ENCODE data around the gene ACOT9.
"Not testable (repeated sequence)": the region's sequence is repeated elsewhere in the genome, so short reads cannot be mapped to it uniquely, and the experiment has no call there.

The ACOT9 gene

GRCh38 chrX:23765449-23765848, 22.4 kb upstream of the ACOT9 start:
- DNase-seq (ENCODE audit: low spot score) = no peak

GRCh38 chrX:23764188-23764984, 21.3 kb upstream of the ACOT9 start:
- no peak for DNase-seq (ENCODE audit: low spot score)

- no peak for DNase-seq (ENCODE audit: low spot score)
Observed at GRCh38 chrX:23759821-23760220, 16.7 kb upstream of the ACOT9 start.

- DNase-seq (ENCODE audit: low spot score) = peak; percentile 37
Observed at GRCh38 chrX:23756165-23756564, 13.1 kb upstream of the ACOT9 start.

- no peak for DNase-seq (ENCODE audit: low spot score)
Observed at GRCh38 chrX:23754664-23755063, 11.6 kb upstream of the ACOT9 start.

GRCh38 chrX:23752740-23753415, 9.8 kb upstream of the ACOT9 start:
- no peak for DNase-seq (ENCODE audit: low spot score)

GRCh38 chrX:23749576-23749975, 6.5 kb upstream of the ACOT9 start:
- DNase-seq (ENCODE audit: low spot score) = no peak

GRCh38 chrX:23749129-23749528, 6.1 kb upstream of the ACOT9 start:
- DNase-seq (ENCODE audit: low spot score) = no peak

GRCh38 chrX:23745786-23746185, 2.7 kb upstream of the ACOT9 start:
- no peak for DNase-seq (ENCODE audit: low spot score)

- not testable (repeated sequence) for DNase-seq (ENCODE audit: low spot score)
Observed at GRCh38 chrX:23743623-23743971, 521 bp upstream of the ACOT9 start.

- peak; percentile 9 for DNase-seq (ENCODE audit: low spot score)
Observed at GRCh38 chrX:23742174-23742696, 841 bp downstream of the ACOT9 start.

- DNase-seq (ENCODE audit: low spot score) = no peak
Observed at GRCh38 chrX:23737413-23737812, 5.7 kb downstream of the ACOT9 start.

- no peak for DNase-seq (ENCODE audit: low spot score)
Observed at GRCh38 chrX:23736030-23736429, 7.0 kb downstream of the ACOT9 start.

- no peak for DNase-seq (ENCODE audit: low spot score)
Observed at GRCh38 chrX:23732704-23733103, 10.4 kb downstream of the ACOT9 start.

- DNase-seq (ENCODE audit: low spot score) = no peak
Observed at GRCh38 chrX:23731951-23732350, 11.1 kb downstream of the ACOT9 start.

- no peak for DNase-seq (ENCODE audit: low spot score)
Observed at GRCh38 chrX:23729214-23729613, 13.9 kb downstream of the ACOT9 start.

GRCh38 chrX:23727206-23727605, 15.9 kb downstream of the ACOT9 start:
- no peak for DNase-seq (ENCODE audit: low spot score)

GRCh38 chrX:23726191-23726590, 16.9 kb downstream of the ACOT9 start:
- DNase-seq (ENCODE audit: low spot score) = no peak

GRCh38 chrX:23720117-23720677, 22.9 kb downstream of the ACOT9 start:
- DNase-seq (ENCODE audit: low spot score) = no peak

- no peak for DNase-seq (ENCODE audit: low spot score)
Observed at GRCh38 chrX:23705235-23705634, 37.8 kb downstream of the ACOT9 start.

- DNase-seq (ENCODE audit: low spot score) = no peak
Observed at GRCh38 chrX:23704673-23705206, 38.3 kb downstream of the ACOT9 start.

- peak; percentile 40 for DNase-seq (ENCODE audit: low spot score)
Observed at GRCh38 chrX:23699636-23700194, 43.4 kb downstream of the ACOT9 start.
